T1000 (cell line): ENCODE measurements around the gene ERBB4.

ENCODE experiments used
- DNase-seq: peaks from one replicate; lab custom pipeline; 2025; ENCODE audit warnings: mixed read lengths; lab: John Stamatoyannopoulos, UW

Gene ERBB4

GRCh38 chr2:211823886-211824479, 714.6 kb downstream of the ERBB4 start:
- DNase-seq = no peak

GRCh38 chr2:211822686-211823335, 715.8 kb downstream of the ERBB4 start:
- no peak for DNase-seq

- no peak for DNase-seq
Measured at GRCh38 chr2:211816754-211817153, 721.8 kb downstream of the ERBB4 start.

GRCh38 chr2:211812587-211812986, 726.0 kb downstream of the ERBB4 start:
- DNase-seq = no peak

GRCh38 chr2:211802666-211803065, 735.9 kb downstream of the ERBB4 start:
- DNase-seq = no peak

GRCh38 chr2:211800001-211800400, 738.6 kb downstream of the ERBB4 start:
- DNase-seq = no peak

GRCh38 chr2:211798868-211799267, 739.7 kb downstream of the ERBB4 start:
- DNase-seq = no peak

- no peak for DNase-seq
Measured at GRCh38 chr2:211793690-211794089, 744.9 kb downstream of the ERBB4 start.

GRCh38 chr2:211789982-211790381, 748.6 kb downstream of the ERBB4 start:
- no peak for DNase-seq

GRCh38 chr2:211766689-211767088, 771.9 kb downstream of the ERBB4 start:
- no peak for DNase-seq

GRCh38 chr2:211762479-211762878, 776.1 kb downstream of the ERBB4 start:
- no peak for DNase-seq

GRCh38 chr2:211760103-211760502, 778.5 kb downstream of the ERBB4 start:
- DNase-seq = no peak

GRCh38 chr2:211756266-211756665, 782.3 kb downstream of the ERBB4 start:
- DNase-seq = no peak

- DNase-seq = no peak
Measured at GRCh38 chr2:211755187-211755586, 783.4 kb downstream of the ERBB4 start.

GRCh38 chr2:211751848-211752247, 786.8 kb downstream of the ERBB4 start:
- no peak for DNase-seq

GRCh38 chr2:211748339-211748738, 790.3 kb downstream of the ERBB4 start:
- DNase-seq = no peak

GRCh38 chr2:211745295-211746097, 793.1 kb downstream of the ERBB4 start:
- DNase-seq = peak; percentile 13

- DNase-seq = no peak
Measured at GRCh38 chr2:211744379-211744778, 794.2 kb downstream of the ERBB4 start.

- no peak for DNase-seq
Measured at GRCh38 chr2:211741966-211742365, 796.6 kb downstream of the ERBB4 start.

- DNase-seq = no peak
Measured at GRCh38 chr2:211737282-211737681, 801.3 kb downstream of the ERBB4 start.

- no peak for DNase-seq
Measured at GRCh38 chr2:211730215-211730614, 808.4 kb downstream of the ERBB4 start.

GRCh38 chr2:211729433-211729832, 809.2 kb downstream of the ERBB4 start:
- no peak for DNase-seq

GRCh38 chr2:211724933-211725332, 813.7 kb downstream of the ERBB4 start:
- DNase-seq = no peak
